ENCODE results near the gene PPP1R8.

DNA sequence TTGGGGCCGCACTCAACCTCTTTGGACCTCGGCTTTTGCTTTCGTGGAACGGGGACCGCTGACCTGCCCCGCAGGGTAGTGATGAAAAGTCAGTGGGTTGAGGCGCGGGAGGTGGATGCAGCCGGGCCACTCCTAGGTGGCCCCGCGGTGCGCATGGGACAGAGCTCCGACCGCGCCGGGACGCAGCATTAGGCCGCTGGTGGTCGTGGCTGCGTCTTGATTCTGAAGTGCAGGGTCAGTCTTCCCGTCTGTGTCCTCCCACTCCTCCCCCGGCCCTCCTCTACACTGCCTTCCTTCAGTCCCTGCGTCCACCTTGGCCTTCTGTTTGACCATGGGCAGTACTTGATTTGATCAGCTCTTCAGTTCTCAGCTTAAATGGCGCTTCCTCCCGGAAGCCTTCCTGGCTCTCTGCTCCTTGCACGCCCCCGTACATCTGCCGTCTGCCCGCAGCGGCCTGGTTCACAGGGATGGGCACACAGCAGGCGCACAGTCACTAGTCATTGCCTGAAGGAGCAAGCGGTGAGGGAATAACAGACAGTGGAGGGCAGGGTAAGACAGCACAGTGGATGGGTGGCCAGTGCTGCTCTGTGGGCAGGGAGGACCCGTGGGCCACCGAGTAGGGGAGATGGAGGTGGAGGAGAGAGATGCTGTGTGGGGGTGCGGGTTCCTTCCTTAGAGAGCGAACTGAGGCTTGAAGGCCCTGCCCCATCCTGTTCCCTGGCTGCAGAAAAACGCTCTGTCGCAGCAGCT is 42.4 kb downstream of the PPP1R8 start:
- TF ChIP-seq, protein P1, sequence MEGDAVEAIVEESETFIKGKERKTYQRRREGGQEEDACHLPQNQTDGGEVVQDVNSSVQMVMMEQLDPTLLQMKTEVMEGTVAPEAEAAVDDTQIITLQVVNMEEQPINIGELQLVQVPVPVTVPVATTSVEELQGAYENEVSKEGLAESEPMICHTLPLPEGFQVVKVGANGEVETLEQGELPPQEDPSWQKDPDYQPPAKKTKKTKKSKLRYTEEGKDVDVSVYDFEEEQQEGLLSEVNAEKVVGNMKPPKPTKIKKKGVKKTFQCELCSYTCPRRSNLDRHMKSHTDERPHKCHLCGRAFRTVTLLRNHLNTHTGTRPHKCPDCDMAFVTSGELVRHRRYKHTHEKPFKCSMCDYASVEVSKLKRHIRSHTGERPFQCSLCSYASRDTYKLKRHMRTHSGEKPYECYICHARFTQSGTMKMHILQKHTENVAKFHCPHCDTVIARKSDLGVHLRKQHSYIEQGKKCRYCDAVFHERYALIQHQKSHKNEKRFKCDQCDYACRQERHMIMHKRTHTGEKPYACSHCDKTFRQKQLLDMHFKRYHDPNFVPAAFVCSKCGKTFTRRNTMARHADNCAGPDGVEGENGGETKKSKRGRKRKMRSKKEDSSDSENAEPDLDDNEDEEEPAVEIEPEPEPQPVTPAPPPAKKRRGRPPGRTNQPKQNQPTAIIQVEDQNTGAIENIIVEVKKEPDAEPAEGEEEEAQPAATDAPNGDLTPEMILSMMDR (conservative IDR thresholded peaks at IDR 0.05), result no peak
- TF ChIP-seq EZH2 (IDR thresholded peaks at IDR 0.05; ENCODE audit: low read depth), result no peak
